22Rv1 (cell line): Measurements from ENCODE around the gene LGALS1.

ENCODE experiments used
- H3K27ac ChIP-seq: fragments of 450-650 bp; 2 replicates; pipeline ENCODE4 v1.5.1; 2017
- ZFX ChIP-seq: fragments of 450-650 bp; IDR thresholded peaks from 2 replicates; pipeline ENCODE4 v1.6.1; 2017; ENCODE audit warnings: antibody characterized with exemption, borderline replicate concordance
- TF ChIP-seq, protein P1 (sequence below): fragments of 450-650 bp; IDR thresholded peaks from 2 replicates; pipeline ENCODE4 v1.5.1; 2017; ENCODE audit warnings: mild to moderate bottlenecking

LGALS1 gene

DNA sequence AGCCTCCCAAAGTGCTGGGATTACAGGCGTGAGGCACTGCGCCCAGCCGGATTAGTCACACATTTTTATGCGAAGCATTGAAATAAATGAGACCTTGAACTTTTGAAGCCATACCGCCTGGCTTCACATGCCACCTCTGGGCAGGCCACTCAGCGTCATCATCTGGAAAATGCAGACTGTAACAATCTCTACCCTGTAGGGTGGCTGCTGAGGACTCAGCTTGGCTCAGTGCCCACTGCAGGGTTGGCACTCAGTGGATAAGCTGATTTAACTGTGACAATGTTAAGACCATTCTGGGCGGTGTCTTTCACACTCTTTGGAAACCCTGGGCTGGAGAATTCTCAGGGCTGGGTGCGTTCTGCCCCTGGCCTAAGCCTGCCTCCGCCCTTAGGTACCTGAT is 27.5 kb upstream of the LGALS1 start:
- no peak overlapping the region for H3K27ac ChIP-seq
- no peak for TF ChIP-seq ZFX
- TF ChIP-seq, protein P1, sequence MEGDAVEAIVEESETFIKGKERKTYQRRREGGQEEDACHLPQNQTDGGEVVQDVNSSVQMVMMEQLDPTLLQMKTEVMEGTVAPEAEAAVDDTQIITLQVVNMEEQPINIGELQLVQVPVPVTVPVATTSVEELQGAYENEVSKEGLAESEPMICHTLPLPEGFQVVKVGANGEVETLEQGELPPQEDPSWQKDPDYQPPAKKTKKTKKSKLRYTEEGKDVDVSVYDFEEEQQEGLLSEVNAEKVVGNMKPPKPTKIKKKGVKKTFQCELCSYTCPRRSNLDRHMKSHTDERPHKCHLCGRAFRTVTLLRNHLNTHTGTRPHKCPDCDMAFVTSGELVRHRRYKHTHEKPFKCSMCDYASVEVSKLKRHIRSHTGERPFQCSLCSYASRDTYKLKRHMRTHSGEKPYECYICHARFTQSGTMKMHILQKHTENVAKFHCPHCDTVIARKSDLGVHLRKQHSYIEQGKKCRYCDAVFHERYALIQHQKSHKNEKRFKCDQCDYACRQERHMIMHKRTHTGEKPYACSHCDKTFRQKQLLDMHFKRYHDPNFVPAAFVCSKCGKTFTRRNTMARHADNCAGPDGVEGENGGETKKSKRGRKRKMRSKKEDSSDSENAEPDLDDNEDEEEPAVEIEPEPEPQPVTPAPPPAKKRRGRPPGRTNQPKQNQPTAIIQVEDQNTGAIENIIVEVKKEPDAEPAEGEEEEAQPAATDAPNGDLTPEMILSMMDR: no peak

DNA sequence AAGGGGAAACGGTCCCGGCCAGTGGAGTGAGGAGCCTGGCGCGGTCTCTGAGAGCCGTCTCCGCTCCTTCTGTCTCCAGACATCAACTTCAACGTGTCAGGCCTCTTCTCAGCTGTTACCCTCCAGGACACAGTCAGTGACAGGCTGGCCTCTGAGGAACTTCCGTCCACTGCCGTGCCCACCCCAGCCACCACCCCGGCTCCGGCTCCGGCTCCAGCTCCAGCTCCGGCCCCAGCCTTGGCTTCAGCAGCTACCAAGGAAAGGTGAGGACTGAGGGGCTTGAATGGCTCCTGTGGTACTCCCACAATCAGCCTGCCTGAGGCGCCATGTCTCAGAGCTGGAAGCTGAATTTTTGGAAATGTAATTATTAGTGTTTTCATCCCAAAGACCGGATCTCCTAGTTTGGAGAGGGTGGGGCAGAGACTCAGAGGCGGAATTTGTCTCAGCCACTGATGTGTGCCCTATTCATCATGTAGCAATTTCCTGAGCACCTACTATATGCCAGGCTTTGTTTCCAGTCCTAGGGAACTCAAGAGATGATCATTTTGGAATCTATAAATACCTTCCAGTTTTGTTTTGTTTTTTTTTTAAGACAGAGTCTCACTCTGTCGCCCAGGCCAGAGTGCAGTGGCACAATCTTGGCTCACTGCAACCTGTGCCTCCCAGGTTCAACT is 24.8 kb upstream of the LGALS1 start:
- TF ChIP-seq ZFX: no peak
- TF ChIP-seq, protein P1: no peak
- H3K27ac ChIP-seq: no peak overlapping the region

DNA sequence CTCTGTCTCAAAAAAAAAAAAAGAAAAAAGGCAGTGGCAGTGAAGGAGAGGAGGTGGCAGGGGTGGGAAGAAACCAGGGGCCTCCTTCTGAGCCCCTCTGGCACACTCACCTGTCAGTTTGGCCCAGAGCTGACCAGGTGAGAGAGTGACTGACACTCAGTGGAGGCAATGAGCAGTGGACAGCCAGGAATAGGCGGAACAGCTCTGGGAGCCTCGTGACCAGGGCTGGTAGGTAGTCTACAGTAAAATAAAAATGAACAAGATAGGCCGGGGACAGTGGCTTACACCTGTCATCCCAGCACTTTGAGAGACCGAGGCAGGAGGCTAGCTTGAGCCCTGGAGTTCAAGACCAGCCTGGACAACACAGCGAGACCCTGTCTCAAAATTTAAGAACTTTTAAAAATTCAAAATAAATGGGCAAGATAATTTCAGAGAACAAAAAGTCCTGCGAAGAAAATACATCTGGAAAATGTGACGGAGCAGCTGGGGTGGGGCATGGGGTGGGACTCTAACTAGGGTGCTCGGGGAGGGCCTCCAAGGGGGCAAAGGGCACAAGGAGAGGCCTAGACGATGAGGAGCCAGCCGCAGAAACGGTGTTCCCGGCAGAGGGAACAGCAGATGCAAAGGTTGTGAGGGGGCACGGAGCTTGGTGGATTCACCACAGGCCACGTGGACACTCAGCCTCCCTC is 20.7 kb upstream of the LGALS1 start:
- TF ChIP-seq ZFX: no peak
- TF ChIP-seq, protein P1: no peak

DNA sequence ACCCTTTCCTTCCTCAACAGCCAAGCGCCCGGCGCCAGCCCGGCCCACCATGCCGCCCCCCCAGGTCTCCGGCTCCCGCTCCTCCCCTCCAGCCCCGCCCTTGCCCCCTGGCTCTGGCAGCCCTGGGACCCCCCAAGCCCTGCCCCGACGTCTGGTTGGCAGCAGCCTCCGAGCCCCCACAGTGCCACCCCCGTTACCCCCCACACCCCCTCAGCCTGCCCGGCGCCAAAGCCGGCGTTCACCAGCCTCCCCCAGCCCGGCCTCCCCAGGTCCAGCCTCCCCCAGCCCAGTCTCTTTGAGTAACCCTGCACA is 20.2 kb upstream of the LGALS1 start:
- no peak for TF ChIP-seq ZFX
- TF ChIP-seq, protein P1: no peak
- no peak overlapping the region for H3K27ac ChIP-seq

More for the DNA sequence above, 20.7 kb upstream of the LGALS1 start:
- no peak overlapping the region for H3K27ac ChIP-seq

DNA sequence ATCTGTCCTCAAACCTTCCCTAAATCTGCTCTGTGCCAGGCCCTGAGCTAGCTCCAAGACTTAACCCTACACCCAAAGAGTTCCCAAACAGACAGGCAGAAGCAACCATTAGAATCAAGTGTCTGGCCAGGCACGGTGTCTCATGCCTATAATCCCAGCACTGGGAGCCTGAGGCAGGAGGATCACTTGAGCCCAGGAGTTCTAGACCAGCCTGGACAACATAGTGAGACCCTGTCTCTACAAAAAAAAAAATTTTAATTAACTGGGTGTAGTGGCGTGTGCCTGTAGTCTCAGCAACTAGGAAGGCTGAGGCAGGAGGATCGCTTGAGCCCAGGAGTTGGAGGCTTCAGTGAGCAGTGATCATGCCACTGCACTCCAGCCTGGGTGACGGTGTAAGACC is 18.9 kb upstream of the LGALS1 start:
- peak overlapping the region; percentile 23; the same call in 1 of the 2 replicates for H3K27ac ChIP-seq

DNA sequence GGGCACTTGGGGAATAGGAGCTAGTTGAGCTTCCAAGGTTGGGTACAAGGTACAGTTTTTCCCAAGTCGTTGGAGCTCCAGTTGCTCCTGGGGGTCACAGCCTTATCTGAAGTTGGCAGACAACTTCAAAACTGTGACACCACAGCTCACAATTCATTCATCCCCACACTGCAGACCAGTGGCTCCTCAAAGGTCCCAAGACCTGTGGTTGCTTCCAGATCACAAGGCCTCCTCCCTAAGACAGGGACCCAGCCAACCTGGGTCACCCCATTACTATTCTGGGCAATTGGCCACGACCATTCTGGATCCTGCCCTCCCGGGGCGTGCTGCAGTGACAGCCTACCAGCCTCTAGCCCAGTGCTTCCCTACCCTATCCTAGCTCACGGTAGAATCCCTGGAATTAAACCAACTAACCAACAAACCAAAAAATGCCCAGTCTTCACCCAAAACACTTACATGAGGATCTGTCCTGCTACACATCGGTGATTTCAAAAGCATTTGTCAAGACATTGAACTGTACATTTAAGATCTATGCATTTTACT is 17.8 kb upstream of the LGALS1 start:
- TF ChIP-seq ZFX: no peak
- TF ChIP-seq, protein P1: no peak
- peak overlapping the region; percentile 74 for H3K27ac ChIP-seq

DNA sequence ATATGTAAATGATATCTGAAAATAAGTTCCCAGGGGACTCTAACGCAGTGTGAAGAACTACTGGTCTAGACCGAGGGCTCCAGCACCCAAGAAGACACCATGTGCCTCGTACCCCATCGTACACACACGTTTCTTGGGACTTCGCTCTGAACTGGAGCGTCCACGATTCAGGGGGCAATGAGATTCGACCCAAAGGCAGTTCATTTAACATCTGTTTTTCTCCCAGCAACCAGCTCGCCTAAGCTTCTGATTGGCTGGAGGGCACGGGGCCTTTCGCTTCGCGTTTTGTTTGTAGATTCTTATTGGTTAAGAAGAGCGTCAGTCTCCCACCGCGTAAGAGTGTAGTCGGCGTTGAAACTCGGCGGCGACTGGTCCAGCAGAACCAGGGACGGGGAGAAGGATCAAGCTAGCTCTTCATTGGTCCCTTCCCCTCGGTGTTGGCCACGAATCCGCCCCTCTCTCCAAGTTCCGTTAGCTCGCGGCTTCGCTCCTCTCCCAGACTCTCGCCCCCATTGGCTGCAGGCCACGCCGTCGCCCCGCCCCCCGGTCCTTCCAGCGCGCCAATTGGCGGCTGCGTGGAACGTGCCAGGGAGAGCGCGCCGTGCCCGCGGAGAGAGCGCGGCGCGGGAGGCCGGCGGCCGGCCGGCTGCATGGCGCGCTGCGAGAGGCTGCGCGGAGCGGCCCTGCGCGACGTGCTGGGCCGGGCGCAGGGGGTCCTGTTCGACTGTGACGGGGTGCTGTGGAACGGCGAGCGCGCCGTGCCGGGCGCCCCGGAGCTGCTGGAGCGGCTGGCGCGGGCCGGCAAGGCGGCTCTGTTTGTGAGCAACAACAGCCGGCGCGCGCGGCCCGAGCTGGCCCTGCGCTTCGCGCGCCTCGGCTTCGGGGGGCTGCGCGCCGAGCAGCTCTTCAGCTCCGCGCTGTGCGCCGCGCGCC is 17.0 kb upstream of the LGALS1 start, which contains the start of gene PDXP:
Gene PDXP (plus strand): TSS at position 591 of the 933 bp plus-strand sequence. CDS start 60 bp downstream, at position 651.
- TF ChIP-seq ZFX: no peak
- TF ChIP-seq, protein P1: no peak
- H3K27ac ChIP-seq: peak within 1 kb of the TSS; percentile 74
